ENCODE results near the gene CHM.
"Not testable (repeated sequence)": the region's sequence is repeated elsewhere in the genome, so short reads cannot be mapped to it uniquely, and the experiment has no call there.

The CHM gene

GRCh38 chrX:86023811-86024210, 23.5 kb downstream of the CHM start:
- Histone ChIP-seq H3K27me3 (ENCODE audit: insufficient read depth, poor library complexity, severe bottlenecking) (no peaks in the 10 kb centered on the region), H3K4me1 (ENCODE audit: insufficient read depth, poor library complexity, severe bottlenecking) (no peaks in the 10 kb centered on the region), H3K9me3 (ENCODE audit: severe bottlenecking) (no peaks in the 10 kb centered on the region), H3K4me3 (ENCODE audit: severe bottlenecking) (no peak overlapping the region), H3K27ac (ENCODE audit: poor library complexity, severe bottlenecking) (no peak overlapping the region), H3K36me3 (ENCODE audit: low read depth) (no peaks in the 10 kb centered on the region)
- no peak for TF ChIP-seq CTCF (IDR thresholded peaks at IDR 0.05; ENCODE audit: poor library complexity, severe bottlenecking)
- no peak for ATAC-seq (ENCODE audit: low read depth)
- no peak for DNase-seq (ENCODE audit: low spot score)

- Histone ChIP-seq H3K4me1 (ENCODE audit: insufficient read depth, poor library complexity, severe bottlenecking) (no peaks in the 10 kb centered on the region), H3K4me3 (ENCODE audit: severe bottlenecking) (no peak overlapping the region), H3K27ac (ENCODE audit: poor library complexity, severe bottlenecking) (no peak overlapping the region), H3K27me3 (ENCODE audit: insufficient read depth, poor library complexity, severe bottlenecking) (no peaks in the 10 kb centered on the region), H3K36me3 (ENCODE audit: low read depth) (no peaks in the 10 kb centered on the region), H3K9me3 (ENCODE audit: severe bottlenecking) (no peaks in the 10 kb centered on the region)
- TF ChIP-seq CTCF (IDR thresholded peaks at IDR 0.05; ENCODE audit: poor library complexity, severe bottlenecking): no peak
- ATAC-seq (ENCODE audit: low read depth) (no peak), DNase-seq (ENCODE audit: low spot score) (no peak)
Measured at GRCh38 chrX:86021652-86022289, 25.6 kb downstream of the CHM start.

- Histone ChIP-seq H3K27ac (ENCODE audit: poor library complexity, severe bottlenecking) (no peak overlapping the region), H3K4me1 (ENCODE audit: insufficient read depth, poor library complexity, severe bottlenecking) (no peaks in the 10 kb centered on the region), H3K36me3 (ENCODE audit: low read depth) (no peaks in the 10 kb centered on the region), H3K27me3 (ENCODE audit: insufficient read depth, poor library complexity, severe bottlenecking) (no peaks in the 10 kb centered on the region), H3K4me3 (ENCODE audit: severe bottlenecking) (no peak overlapping the region), H3K9me3 (ENCODE audit: severe bottlenecking) (no peaks in the 10 kb centered on the region)
- DNase-seq (ENCODE audit: low spot score): no peak
- no peak for ATAC-seq (ENCODE audit: low read depth)
- no peak for TF ChIP-seq CTCF (IDR thresholded peaks at IDR 0.05; ENCODE audit: poor library complexity, severe bottlenecking)
Measured at GRCh38 chrX:86016139-86016538, 31.2 kb downstream of the CHM start.

- not testable (repeated sequence) for H3K4me1 ChIP-seq (ENCODE audit: insufficient read depth, poor library complexity, severe bottlenecking); H3K27ac ChIP-seq (ENCODE audit: poor library complexity, severe bottlenecking); H3K9me3 ChIP-seq (ENCODE audit: severe bottlenecking); H3K36me3 ChIP-seq (ENCODE audit: low read depth); H3K27me3 ChIP-seq (ENCODE audit: insufficient read depth, poor library complexity, severe bottlenecking); H3K4me3 ChIP-seq (ENCODE audit: severe bottlenecking); DNase-seq (ENCODE audit: low spot score); ATAC-seq (ENCODE audit: low read depth)
Measured at GRCh38 chrX:86014959-86015358, 32.4 kb downstream of the CHM start.

- H3K27ac ChIP-seq (ENCODE audit: poor library complexity, severe bottlenecking): no peak overlapping the region
- H3K27me3 ChIP-seq (ENCODE audit: insufficient read depth, poor library complexity, severe bottlenecking): no peaks in the 10 kb centered on the region
- H3K9me3 ChIP-seq (ENCODE audit: severe bottlenecking): no peaks in the 10 kb centered on the region
- ATAC-seq (ENCODE audit: low read depth): no peak
- no peaks in the 10 kb centered on the region for H3K36me3 ChIP-seq (ENCODE audit: low read depth)
- DNase-seq (ENCODE audit: low spot score): no peak
- H3K4me3 ChIP-seq (ENCODE audit: severe bottlenecking): no peak overlapping the region
- no peaks in the 10 kb centered on the region for H3K4me1 ChIP-seq (ENCODE audit: insufficient read depth, poor library complexity, severe bottlenecking)
- no peak for TF ChIP-seq CTCF (IDR thresholded peaks at IDR 0.05; ENCODE audit: poor library complexity, severe bottlenecking)
Measured at GRCh38 chrX:86014421-86014820, 32.9 kb downstream of the CHM start.
